ENCODE measurements around the gene TIPIN. TPM values are rescaled to one million over a fixed set of nuclear protein-coding genes. Genes with fewer than 3 reads are reported as not detected.
A peak's percentile ranks its signal among the peaks of the same experiment; 100 is the strongest.
"Not testable (repeated sequence)": the region's sequence is repeated elsewhere in the genome, so short reads cannot be mapped to it uniquely, and the experiment has no call there.

TIPIN gene
- total RNA-seq, 1 donor from 2014 or later, result 49.2 TPM

DNA sequence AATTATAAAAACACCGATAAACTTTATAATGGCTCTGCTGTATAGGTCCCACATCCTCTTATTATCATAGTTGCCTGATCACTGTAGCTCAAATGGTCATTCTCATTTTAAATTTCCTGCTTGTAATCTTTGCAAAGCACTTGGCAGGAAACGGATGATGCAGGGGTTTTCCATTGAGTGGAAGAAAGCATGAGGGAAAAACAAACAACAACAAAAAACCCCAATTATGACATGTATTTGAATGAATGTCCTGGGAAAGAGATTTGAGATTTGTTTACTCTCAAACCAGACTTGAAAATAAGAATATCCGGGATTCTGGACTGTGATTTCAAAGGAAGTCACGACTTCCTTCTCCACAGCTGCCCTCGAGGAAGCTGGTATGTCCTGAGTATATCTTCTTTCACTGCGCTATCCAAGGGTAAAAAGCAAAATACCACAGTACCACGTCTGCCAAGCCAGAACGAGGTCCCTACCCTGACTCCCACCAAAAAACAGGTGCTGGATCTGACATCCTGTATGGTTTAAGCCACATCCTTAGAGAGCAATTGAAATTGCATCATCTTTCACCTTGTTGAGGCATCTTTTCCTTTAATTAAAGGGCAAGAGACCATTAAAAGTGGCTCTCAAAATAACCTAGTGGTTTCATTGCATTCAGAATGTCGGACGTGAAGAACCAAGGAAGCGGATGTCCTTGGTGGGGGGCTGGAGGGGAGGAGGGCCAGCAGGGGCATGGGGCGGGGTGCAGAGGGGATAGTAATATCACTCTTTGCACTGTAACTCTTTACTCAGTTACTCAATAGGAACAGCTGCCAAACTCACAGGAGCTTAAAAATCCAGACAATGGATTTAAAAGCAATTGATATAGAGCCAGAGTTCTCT is 13.5 kb upstream of the TIPIN start:
- no peaks in the 10 kb centered on the region for H3K27me3 Mint-ChIP-seq (ENCODE audit: insufficient read depth)
- H3K36me3 Mint-ChIP-seq (ENCODE audit: low read depth), result peaks cover 3% of the 10 kb centered on the region
- peak; percentile 34 for DNase-seq (ENCODE audit: low spot score)
- peak overlapping the region; percentile 97 for H3K27ac Mint-ChIP-seq
- peaks cover 3% of the 10 kb centered on the region for H3K9me3 Mint-ChIP-seq
- peaks cover 24% of the 10 kb centered on the region for H3K4me1 Mint-ChIP-seq (ENCODE audit: low read depth)
- H3K4me3 Mint-ChIP-seq, result peak overlapping the region; percentile 78
- intact Hi-C loops (cut with micrococcal nuclease), result loop anchor here (1.0 kb wide), 2 partner anchors 14 to 16 kb away; partner anchors contain the start of genes MAP2K1 and TIPIN

DNA sequence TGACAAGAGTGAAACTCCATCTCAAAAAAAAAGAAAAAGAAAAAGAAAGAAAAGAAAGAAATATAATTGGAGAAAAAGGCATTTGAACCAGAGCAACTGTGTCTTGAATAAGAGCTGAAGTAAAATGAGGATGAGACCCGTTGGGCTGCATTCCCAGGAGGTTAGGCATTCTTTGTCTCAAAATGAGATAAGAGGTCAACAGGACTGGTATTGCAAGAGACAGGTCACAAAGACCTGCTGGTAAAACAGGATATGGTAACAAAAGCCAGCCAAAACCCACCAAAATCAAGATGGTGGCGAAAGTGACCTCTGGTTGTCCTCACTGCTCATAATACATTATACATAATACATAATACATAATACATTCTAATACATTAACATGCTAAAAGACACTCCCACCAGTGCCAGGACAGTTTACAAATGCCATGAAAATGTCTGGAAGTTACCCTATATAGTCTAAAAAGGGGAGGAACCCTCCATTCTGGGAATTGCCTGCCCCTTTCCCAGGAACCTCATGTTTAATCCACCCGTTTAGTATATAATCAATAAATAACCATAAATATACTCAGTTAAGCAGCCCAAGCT is 8.6 kb upstream of the TIPIN start:
- no peaks in the 10 kb centered on the region for H3K27me3 Mint-ChIP-seq (ENCODE audit: insufficient read depth)
- no peak overlapping the region for H3K4me3 Mint-ChIP-seq
- H3K36me3 Mint-ChIP-seq (ENCODE audit: low read depth), result no peaks in the 10 kb centered on the region
- DNase-seq (ENCODE audit: low spot score), result no peak
- H3K9me3 Mint-ChIP-seq, result no peaks in the 10 kb centered on the region
- intact Hi-C loops (cut with micrococcal nuclease), result no loop called here
- no peak overlapping the region for H3K27ac Mint-ChIP-seq
- peaks cover 8% of the 10 kb centered on the region for H3K4me1 Mint-ChIP-seq (ENCODE audit: low read depth)

GRCh38 chr15:66362776-66363175 is 6.3 kb upstream of the TIPIN start:
- Mint-ChIP-seq H3K27me3 (ENCODE audit: insufficient read depth) (no peaks in the 10 kb centered on the region), H3K27ac (no peak overlapping the region), H3K9me3 (no peaks in the 10 kb centered on the region), H3K4me3 (no peak overlapping the region), H3K4me1 (ENCODE audit: low read depth) (no peaks in the 10 kb centered on the region), H3K36me3 (ENCODE audit: low read depth) (no peaks in the 10 kb centered on the region)
- intact Hi-C loops (cut with micrococcal nuclease), result no loop called here
- DNase-seq (ENCODE audit: low spot score), result no peak

GRCh38 chr15:66361745-66362460 is 5.4 kb upstream of the TIPIN start:
- H3K36me3 Mint-ChIP-seq (ENCODE audit: low read depth); H3K4me3 Mint-ChIP-seq; H3K27me3 Mint-ChIP-seq (ENCODE audit: insufficient read depth); DNase-seq (ENCODE audit: low spot score); H3K27ac Mint-ChIP-seq; intact Hi-C loops (cut with micrococcal nuclease); H3K4me1 Mint-ChIP-seq (ENCODE audit: low read depth); H3K9me3 Mint-ChIP-seq: not testable (repeated sequence)

GRCh38 chr15:66359740-66360139 is 3.3 kb upstream of the TIPIN start:
- Mint-ChIP-seq H3K4me1 (ENCODE audit: low read depth) (peaks cover 19% of the 10 kb centered on the region), H3K27ac (no peak overlapping the region), H3K4me3 (no peak overlapping the region), H3K27me3 (ENCODE audit: insufficient read depth) (no peaks in the 10 kb centered on the region), H3K36me3 (ENCODE audit: low read depth) (peaks cover 2% of the 10 kb centered on the region), H3K9me3 (no peaks in the 10 kb centered on the region)
- no peak for DNase-seq (ENCODE audit: low spot score)
- intact Hi-C loops (cut with micrococcal nuclease), result no loop called here

DNA sequence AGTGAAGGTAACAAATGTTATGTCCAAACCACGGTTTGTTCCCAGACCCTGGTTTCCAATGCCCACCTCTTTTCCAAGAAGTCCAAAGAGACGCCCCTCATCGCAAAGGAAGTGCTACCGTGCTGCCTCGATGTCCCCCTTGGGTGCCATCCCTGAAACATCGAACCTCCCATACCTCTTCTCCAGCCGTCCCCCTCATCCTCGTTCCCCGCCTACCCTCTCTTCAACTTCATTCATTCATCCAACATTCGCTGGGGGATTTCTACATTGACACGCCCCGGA is 467 bp downstream of the TIPIN start:
- H3K27me3 Mint-ChIP-seq (ENCODE audit: insufficient read depth), result no peaks in the 10 kb centered on the region
- peak overlapping the region; percentile 96 for H3K4me3 Mint-ChIP-seq
- DNase-seq (ENCODE audit: low spot score), result no peak
- H3K9me3 Mint-ChIP-seq, result no peaks in the 10 kb centered on the region
- H3K36me3 Mint-ChIP-seq (ENCODE audit: low read depth), result peaks cover 13% of the 10 kb centered on the region
- peak overlapping the region; percentile 97 for H3K27ac Mint-ChIP-seq
- peaks cover 35% of the 10 kb centered on the region for H3K4me1 Mint-ChIP-seq (ENCODE audit: low read depth)
- intact Hi-C loops (cut with micrococcal nuclease), result loop anchor here (1.0 to 2.0 kb wide), 9 partner anchors 14 to 1052 kb away; partner anchors contain the start of genes DENND4A, DIS3L, DPP8 and MAP2K1

- H3K4me1 Mint-ChIP-seq (ENCODE audit: low read depth); H3K4me3 Mint-ChIP-seq; H3K9me3 Mint-ChIP-seq; H3K27me3 Mint-ChIP-seq (ENCODE audit: insufficient read depth); DNase-seq (ENCODE audit: low spot score); intact Hi-C loops (cut with micrococcal nuclease); H3K27ac Mint-ChIP-seq: not testable (repeated sequence)
- peaks cover 30% of the 10 kb centered on the region for H3K36me3 Mint-ChIP-seq (ENCODE audit: low read depth)
Measured at GRCh38 chr15:66348530-66348929, 8.0 kb downstream of the TIPIN start.

- no peak overlapping the region for H3K4me3 Mint-ChIP-seq
- intact Hi-C loops (cut with micrococcal nuclease), result no loop called here
- H3K36me3 Mint-ChIP-seq (ENCODE audit: low read depth), result peaks cover 44% of the 10 kb centered on the region
- no peaks in the 10 kb centered on the region for H3K4me1 Mint-ChIP-seq (ENCODE audit: low read depth)
- H3K27ac Mint-ChIP-seq, result no peak overlapping the region
- DNase-seq (ENCODE audit: low spot score), result no peak
- no peaks in the 10 kb centered on the region for H3K9me3 Mint-ChIP-seq
- no peaks in the 10 kb centered on the region for H3K27me3 Mint-ChIP-seq (ENCODE audit: insufficient read depth)
Measured at GRCh38 chr15:66328771-66329170, 27.7 kb downstream of the TIPIN start.

DNA sequence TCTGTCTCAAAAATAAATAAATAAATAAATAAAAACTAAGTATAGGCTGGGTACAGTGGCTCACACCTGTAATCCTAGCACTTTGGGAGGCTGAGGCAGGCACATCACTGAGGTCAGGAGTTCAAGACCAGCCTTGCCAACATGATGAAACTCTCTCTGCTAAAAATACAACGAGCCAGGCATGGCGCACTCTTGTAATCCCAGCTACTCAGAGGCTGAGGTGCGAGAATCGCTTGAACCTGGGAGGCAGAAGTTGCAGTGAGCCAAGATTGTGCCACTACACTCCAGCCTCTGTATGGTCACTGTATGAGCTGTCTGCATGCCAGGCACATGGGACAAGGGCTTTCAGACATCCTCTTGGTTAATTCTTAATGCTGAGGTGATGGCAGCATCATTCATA is 28.7 kb downstream of the TIPIN start:
- H3K36me3 Mint-ChIP-seq (ENCODE audit: low read depth), result peaks cover 45% of the 10 kb centered on the region
- H3K9me3 Mint-ChIP-seq, result no peaks in the 10 kb centered on the region
- H3K4me1 Mint-ChIP-seq (ENCODE audit: low read depth), result no peaks in the 10 kb centered on the region
- intact Hi-C loops (cut with micrococcal nuclease), result no loop called here
- no peak overlapping the region for H3K4me3 Mint-ChIP-seq
- H3K27ac Mint-ChIP-seq, result no peak overlapping the region
- no peak for DNase-seq (ENCODE audit: low spot score)
- H3K27me3 Mint-ChIP-seq (ENCODE audit: insufficient read depth), result no peaks in the 10 kb centered on the region

GRCh38 chr15:66326051-66326450 is 30.4 kb downstream of the TIPIN start:
- DNase-seq (ENCODE audit: low spot score), result no peak
- Mint-ChIP-seq H3K4me1 (ENCODE audit: low read depth) (no peaks in the 10 kb centered on the region), H3K27me3 (ENCODE audit: insufficient read depth) (no peaks in the 10 kb centered on the region), H3K9me3 (no peaks in the 10 kb centered on the region), H3K4me3 (no peak overlapping the region), H3K27ac (no peak overlapping the region), H3K36me3 (ENCODE audit: low read depth) (peaks cover 40% of the 10 kb centered on the region)
- intact Hi-C loops (cut with micrococcal nuclease), result no loop called here

DNA sequence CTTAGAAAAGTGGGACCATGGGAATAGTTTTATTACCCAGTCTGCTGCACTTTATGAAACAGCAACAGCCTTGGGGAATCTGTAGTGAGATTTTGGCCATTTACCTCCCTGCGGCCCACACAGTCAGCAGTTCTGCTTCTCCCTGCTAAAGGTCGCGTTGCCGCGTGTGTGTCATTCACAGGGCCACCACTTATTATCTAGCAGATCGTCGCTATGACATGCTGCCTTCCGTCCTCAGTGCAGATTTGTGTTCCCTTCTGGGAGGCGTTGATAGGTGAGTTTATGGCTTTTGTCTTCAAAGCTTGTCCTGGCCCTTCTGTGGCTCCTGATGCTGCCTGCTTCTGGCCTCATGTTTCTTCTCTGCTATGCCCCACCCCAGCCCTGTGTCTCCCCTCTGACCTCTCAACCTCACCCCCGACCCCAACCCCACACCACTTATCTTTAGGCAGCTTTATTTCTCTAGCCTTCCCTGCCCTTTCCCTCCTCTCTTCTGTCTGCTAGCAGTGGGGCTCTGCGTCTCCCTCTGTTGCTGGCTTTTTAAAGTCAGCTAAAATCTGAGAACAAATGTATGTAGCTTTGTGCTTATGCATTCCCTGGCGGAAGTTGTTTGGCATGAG is 33.1 kb downstream of the TIPIN start:
- H3K36me3 Mint-ChIP-seq (ENCODE audit: low read depth), result peaks cover 41% of the 10 kb centered on the region
- no peaks in the 10 kb centered on the region for H3K27me3 Mint-ChIP-seq (ENCODE audit: insufficient read depth)
- no peak for DNase-seq (ENCODE audit: low spot score)
- H3K4me1 Mint-ChIP-seq (ENCODE audit: low read depth), result no peaks in the 10 kb centered on the region
- intact Hi-C loops (cut with micrococcal nuclease), result no loop called here
- no peaks in the 10 kb centered on the region for H3K9me3 Mint-ChIP-seq
- H3K27ac Mint-ChIP-seq, result no peak overlapping the region
- H3K4me3 Mint-ChIP-seq, result no peak overlapping the region

DNA sequence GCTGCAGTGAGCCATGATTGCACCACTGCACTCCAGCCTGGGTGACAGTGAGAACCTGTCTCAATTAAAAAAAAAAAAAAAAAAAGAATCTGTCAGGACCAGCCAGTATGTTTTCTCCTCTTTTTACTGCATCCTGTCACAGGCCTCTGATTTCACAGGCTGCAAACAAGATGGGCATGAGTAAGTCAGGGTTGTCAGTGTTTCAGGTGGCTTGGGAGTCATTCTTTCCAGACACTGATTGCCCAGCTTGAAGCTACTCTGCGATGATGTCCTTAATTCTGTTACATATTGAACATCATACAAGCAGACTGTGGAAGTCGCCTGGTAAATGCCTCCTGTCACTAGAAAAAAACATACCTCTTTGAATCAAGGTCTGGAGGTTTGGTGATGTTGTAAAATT is 44.3 kb downstream of the TIPIN start:
- intact Hi-C loops (cut with micrococcal nuclease), result no loop called here
- H3K27ac Mint-ChIP-seq, result no peak overlapping the region
- no peaks in the 10 kb centered on the region for H3K9me3 Mint-ChIP-seq
- no peak for DNase-seq (ENCODE audit: low spot score)
- peaks cover 46% of the 10 kb centered on the region for H3K36me3 Mint-ChIP-seq (ENCODE audit: low read depth)
- H3K4me3 Mint-ChIP-seq, result no peak overlapping the region
- no peaks in the 10 kb centered on the region for H3K27me3 Mint-ChIP-seq (ENCODE audit: insufficient read depth)
- peaks cover 4% of the 10 kb centered on the region for H3K4me1 Mint-ChIP-seq (ENCODE audit: low read depth)

DNA sequence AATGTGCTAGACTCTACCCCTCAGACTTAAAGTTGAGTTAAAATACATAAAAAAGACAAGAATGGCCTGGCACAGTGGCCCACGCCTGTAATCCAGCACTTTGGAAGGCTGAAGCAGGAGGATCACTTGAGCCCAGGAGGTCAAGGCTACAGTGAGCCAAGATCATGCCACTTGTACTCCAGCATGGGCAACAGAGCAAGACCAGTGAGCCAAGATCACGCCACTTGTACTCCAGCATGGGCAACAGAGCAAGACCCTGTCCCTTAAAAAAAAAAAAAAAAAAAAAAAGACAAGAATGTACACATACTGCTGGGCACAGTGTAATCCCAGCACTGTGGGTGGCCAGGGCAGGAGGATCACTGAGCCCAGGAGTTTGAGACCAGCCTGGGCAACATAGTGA is 45.7 kb downstream of the TIPIN start:
- DNase-seq (ENCODE audit: low spot score), result no peak
- no peak overlapping the region for H3K27ac Mint-ChIP-seq
- intact Hi-C loops (cut with micrococcal nuclease), result no loop called here
- H3K9me3 Mint-ChIP-seq, result no peaks in the 10 kb centered on the region
- H3K27me3 Mint-ChIP-seq (ENCODE audit: insufficient read depth), result no peaks in the 10 kb centered on the region
- no peak overlapping the region for H3K4me3 Mint-ChIP-seq
- no peaks in the 10 kb centered on the region for H3K4me1 Mint-ChIP-seq (ENCODE audit: low read depth)
- H3K36me3 Mint-ChIP-seq (ENCODE audit: low read depth), result peaks cover 39% of the 10 kb centered on the region

Data from activated T-helper 1 cell treated with anti-CD3 and anti-CD28 coated beads, Interleukin-12 subunit alpha, Interleukin-12 subunit beta, Interleukin-2, Interleukin-4 antibody, amounts not matched to agents 30 ng/mL and 10 ng/mL and 1 ng/mL, durations not matched to agents 14 hours and 24 hours and 36 hours (primary cell).